NCI-H146 treated with DMSO at 0.1 percent for 48 hours (cell line): ENCODE results near the gene HOXC4.
"Not testable (repeated sequence)": the region's sequence is repeated elsewhere in the genome, so short reads cannot be mapped to it uniquely, and the experiment has no call there.

Experiments
- DNase-seq: peaks from one replicate; lab custom pipeline; 2025; ENCODE audit not compliant: unreplicated experiment; lab: John Stamatoyannopoulos, UW

Gene HOXC4

DNA sequence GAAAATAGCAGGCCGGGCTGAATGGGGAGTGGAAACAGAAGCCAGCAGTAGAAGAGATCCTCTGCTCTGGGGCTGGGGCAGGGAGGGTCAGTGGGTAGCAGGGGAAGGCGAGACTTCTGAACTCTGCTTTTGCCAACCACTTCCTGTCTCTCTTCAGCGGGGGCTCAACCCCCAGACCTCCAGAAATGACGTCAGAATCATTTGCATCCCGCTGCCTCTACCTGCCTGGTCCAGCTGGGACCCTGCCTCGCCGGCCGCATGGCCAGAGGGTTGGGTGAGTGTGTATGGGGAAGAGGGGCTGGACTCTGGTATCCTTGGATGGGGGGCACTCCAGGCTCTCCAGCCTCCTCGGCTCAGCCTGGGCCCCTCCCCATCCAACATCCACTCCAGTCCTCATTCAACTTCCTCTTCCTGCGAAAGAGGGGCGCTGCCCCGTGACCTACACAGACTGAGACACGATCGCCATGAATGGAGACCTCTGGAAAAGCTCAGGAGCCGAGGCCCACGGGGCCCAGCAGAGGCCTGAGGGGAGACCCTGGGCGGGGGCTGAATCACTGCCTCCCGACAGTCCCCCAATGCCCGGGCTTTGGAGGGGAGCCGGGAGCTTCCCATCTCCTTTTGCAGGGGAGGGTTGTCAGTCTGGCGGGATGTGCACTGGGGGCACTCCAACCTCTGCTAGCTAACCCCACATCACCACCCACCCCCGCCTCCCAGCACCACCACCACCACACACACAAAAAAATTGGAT lies 458 bp upstream of the HOXC4 start:
- no peak for DNase-seq

DNA sequence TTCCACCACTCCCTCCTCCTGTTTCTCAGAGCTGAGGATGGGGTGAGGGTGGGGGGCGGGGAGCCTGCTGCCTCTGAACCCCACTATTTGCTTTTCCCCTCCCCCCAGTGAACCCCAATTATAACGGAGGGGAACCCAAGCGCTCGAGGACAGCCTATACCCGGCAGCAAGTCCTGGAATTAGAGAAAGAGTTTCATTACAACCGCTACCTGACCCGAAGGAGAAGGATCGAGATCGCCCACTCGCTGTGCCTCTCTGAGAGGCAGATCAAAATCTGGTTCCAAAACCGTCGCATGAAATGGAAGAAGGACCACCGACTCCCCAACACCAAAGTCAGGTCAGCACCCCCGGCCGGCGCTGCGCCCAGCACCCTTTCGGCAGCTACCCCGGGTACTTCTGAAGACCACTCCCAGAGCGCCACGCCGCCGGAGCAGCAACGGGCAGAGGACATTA lies 1.1 kb downstream of the HOXC4 start:
- DNase-seq, result no peak

DNA sequence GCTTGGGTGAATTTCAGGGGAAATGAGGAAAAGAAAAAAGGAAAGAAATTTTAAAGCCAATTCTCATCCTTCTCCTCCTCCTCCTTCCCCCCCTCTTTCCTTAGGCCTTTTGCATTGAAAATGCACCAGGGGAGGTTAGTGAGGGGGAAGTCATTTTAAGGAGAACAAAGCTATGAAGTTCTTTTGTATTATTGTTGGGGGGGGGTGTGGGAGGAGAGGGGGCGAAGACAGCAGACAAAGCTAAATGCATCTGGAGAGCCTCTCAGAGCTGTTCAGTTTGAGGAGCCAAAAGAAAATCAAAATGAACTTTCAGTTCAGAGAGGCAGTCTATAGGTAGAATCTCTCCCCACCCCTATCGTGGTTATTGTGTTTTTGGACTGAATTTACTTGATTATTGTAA lies 1.9 kb downstream of the HOXC4 start:
- DNase-seq, result no peak

DNA sequence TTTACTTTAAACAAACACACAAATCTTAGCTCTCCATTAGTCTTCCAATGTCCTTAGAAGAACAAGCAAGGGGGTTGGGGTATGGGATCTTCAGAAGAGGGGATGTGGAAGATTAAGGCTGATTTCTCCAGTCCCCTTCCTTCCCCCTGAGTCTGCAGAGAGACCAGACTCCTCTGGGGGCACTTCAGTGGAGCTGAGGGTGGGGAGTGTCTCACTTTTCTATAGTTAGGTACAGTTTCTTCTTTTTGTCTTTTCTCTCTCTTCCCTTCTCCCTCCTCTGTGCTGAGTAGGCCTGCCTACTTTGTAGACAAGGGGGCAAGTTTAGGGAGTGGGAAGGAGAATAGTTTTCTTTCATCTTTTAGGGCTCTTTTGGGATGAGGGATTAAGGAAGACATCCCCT lies 2.5 kb downstream of the HOXC4 start:
- DNase-seq, result no peak

DNA sequence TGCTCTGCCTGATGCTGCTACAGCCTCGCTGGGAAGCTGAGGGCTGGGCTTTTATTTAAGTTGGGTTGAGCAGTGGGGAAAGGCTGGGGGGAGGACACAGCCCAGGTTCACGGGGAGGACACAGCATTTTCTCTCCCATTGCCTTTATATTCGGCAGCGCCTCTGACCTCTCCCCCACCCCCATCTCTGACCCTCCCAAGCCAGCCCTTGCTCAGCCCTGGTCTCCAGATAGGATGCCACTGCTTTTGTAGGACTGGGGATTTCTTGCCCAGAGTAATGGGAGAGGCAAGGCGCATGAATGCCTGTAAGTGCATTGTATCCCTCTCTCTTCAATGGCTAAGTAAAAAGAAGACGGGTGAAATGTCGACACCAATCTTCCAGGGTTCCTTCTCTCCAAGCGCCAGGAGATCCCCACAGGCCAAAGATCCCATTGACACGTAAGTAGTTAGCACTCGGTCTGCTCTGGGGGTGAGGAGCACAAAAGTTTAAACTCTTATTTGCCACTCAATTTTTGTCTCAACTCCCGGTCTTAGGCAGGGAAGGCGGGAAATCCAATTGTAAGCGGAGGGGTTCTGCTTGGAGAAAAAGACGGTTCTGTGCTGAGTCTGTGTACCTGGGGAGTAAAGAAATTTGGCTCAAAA lies 4.6 kb downstream of the HOXC4 start:
- no peak for DNase-seq

DNA sequence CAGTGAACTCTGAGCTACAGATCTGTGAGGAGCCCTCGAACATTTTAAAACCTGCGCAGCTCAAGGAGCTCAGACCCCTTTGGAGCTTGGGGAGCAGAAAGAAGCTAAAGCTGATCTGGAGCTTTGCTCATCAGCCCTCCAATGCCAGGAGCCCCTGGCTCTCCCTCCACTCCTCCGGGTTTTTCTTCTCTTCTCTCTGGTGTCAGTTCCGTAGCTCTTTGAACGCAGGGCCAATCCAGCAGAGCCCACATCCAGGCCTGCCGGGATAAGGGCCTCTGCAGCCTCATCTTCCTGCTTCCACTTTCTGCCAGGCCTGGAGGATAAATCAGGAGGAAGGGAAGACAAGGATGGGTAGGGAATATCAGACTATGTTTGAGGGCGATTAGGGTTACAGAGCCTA lies 6.0 kb downstream of the HOXC4 start:
- no peak for DNase-seq

DNA sequence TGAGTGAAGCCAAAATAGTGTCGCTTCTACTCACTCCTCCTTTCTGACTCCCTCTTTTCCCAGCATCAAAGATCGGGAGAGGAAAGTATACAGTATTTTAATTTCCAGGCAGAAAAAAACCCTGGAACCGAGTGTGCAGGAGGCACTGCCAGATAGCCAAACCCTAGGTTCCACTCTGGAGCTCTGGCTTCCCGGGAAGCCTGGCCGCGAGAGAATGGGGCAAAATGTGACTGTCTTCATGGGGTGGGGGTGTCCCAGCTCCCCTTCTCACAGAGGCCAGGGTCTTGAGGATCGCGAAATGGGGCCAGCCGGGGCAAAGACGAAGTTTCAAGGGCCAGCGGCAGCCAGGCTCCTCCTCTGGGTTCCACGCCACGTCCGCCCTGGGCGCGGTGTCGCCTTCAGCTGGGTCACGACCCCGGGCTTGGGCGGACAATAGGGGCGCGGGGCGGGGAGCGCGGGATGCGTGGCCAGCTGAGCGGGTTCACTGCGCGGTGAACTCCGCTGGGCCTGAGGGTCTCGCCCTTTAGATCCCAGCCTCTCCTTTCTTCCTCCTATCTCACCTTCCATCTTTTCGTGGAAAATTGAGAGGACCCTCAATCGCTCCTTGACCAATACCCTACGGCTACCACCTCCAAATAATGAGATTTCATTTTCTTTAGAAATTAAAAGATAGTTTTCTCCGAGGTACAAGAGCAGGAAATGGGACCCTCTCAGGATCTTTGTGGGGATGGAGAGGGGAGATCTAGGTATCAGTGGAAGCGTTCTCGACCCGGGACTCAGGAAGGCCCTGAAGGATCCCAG lies 6.7 kb downstream of the HOXC4 start:
- DNase-seq, result no peak

DNA sequence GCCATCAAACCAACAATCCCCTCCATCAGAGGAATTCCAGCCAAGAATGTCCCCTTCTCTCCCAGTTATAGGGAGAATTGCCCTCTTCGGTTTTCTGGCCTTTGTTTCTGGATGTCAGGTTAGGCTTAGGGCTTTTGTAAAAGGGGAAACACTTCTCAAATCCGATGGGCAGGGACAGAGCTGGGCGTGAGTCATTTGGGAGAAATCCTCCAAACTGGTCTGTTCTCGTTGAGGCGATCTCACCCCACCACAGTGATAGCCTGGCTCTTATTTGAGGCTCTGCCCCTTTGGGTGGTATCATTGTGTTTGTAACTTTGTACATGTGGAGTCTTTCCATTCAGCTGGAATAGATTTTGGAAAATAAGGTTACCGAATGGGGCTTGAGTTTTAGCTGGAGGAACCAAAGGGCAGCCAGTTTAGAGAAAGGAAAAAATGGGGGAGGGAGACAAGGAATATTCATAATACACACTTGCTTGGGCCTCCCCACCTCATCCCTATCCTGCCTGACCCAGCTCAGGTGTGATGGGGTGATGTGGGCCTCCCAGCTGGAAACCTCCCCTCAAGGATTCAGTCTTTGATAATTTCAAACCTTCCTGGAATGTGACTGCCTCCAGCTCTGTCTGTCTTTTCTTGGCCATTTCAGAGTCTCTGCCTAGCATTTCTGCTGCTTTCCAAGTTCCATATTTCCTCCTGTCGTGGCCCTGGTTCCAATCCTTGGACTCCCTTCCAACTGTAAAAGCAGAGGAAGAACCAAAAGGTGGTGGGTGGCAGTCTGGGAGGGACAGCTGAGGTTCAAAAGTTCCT lies 7.5 kb downstream of the HOXC4 start:
- no peak for DNase-seq

DNA sequence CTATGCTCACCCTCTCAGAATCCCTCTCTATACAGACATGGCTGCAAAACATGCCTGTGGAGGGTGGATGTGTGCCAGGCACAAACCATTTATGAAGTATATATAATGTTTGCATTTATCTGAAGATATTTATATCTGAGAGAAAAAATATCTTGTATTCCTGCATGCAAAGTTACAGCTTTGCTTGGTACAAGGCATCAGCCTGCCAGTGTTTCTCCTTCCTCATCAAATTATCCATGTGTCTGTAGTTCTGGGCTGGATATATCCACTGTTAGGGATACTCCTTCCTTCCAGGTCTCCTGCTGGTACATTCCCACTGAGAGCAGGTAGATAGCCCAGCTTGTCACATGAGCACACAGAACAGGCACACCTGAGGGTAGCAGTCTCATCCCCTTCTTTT lies 12.0 kb downstream of the HOXC4 start:
- no peak for DNase-seq

DNA sequence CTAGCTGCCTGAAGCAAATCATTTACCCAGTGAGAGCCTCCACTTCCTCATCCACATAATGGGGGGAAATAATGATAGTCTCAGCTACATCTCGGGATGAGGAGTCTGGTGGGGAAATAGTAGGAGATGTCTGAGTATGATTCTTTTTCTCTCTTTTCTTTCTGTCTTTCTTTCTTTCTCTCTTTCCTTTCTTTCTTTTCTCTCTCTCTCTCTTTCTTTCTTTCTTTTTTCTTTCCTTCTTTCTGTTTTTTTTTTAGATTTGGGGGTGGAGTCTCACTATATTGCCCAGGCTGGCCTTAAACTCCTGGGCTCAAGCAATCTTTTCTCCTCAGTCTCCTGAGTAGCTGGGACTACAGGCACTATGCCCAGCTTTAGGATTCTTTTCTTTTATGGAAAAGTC lies 12.8 kb downstream of the HOXC4 start:
- no peak for DNase-seq

DNA sequence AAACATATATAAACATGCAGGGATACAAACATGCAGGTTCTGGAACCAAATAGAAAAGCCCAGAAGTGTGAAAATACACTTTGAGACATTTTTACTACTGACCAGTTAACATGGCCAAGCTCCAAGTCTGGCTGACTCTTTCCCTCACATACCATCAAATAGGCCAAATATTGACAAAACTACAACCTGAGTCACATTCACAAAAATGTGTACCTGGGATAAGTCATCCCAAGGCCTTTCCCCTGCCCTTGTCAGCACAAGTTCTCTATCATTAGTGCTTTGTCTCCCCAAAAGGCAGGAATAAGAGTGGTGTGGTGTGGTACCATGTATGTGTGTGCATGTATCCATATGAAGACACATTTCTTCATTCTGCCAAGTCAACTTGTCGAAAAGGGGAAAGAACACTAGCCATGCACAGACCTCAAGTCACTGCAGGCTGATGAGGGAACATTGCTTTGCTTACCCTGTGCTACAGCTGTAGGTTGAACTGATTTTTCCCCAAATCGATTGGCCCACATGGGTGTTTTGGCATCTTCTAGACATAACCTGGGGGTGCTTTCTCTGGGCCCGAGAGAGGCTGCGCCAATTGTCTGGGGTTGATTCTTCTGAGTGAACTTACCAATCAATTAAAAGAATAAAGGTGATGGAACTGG lies 14.9 kb downstream of the HOXC4 start:
- DNase-seq, result no peak

DNA sequence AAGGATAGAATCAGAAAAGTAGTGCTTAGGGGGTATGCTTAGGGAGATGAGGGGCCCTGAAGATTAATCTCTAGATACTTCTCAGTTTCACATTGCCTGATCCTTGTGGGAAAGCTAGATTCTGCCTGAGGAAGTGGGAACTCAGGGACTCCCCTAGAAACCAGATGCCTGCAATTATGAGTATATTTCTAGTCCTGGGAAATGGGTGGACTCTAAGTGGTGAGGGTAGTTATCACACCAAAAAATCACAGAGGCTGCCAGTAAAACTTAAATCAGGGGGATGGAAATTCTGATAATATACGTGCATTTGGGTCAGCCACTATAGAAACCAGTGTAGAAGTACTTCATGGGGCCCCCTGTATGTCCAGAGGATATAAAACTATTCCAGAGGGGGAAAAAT lies 18.3 kb downstream of the HOXC4 start:
- DNase-seq, result no peak

DNA sequence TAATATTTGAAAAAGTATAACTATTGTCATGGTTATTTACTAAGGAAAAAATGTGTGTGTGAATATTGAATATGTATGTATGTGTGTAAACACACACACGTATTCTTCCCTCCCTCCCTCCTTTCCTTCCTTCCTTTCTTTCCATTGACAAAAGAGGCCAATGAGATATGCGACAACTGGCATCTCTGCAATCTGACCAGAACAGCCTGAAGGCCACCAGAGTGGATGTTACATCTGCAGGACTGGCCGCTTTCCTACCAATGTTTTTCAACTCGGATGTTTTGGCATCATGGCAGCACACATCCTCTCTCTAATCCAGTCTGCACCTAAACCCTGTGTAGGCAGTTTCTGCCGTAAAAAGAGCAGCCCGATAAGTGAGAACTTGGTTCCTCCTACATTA lies 20.7 kb downstream of the HOXC4 start:
- no peak for DNase-seq

DNA sequence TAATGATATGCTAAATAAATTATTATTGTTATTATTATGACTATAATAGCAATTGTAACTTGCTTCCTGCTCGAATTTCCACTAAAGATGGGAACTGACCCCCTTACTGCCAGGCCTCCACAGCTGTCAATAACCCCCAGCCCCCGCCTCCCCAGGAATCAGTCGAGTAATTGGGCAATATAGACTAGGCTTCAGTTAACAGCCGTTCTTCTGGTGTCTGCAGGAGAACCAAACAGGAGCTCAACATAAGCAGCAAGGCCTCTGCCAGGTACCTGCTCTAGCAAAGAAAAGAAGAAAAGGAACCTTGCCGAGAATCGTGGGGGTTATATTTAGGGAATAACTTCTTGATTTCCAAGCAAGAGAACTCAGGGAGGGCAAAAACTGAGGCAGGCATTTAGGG lies 21.8 kb downstream of the HOXC4 start:
- DNase-seq, result no peak

DNA sequence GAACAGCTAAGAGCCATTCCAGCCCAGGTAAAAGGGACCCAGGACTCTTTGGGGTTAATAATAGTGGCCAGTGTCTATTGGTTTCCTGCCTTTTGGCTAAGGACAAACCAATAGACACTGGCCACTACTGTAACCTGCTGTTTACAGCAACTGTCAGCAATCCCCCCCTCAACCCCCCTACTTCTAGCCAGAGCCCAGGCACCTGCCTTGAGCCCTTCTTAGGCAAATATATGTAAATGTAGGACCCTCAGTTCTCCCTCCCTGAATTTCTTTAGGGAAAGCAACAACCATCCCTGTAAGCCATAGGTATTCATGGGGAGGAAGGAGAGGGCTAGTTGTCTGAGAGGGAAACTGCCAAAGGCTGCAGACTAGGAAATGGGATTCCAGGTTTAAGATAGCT lies 22.3 kb downstream of the HOXC4 start:
- no peak for DNase-seq

DNA sequence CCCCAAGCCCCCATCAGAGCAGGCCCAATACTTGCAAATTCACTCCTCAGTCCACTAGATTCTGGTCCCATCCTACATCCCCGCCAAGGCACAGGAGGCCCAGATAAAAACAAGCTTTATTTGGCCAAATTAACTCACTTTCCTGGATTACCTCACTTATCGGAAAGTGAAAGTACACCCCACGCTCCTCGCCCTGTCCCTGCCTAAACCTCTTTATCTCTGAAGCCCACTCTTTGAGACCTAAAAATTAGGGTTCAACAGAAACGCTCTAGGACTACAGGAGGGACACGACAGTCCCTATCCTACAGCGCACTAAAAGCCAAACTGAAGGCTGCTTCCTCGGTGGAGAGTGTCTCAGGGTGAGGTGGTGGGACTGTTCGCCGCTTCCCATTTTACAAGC lies 24.2 kb downstream of the HOXC4 start:
- DNase-seq, result not testable (repeated sequence)

DNA sequence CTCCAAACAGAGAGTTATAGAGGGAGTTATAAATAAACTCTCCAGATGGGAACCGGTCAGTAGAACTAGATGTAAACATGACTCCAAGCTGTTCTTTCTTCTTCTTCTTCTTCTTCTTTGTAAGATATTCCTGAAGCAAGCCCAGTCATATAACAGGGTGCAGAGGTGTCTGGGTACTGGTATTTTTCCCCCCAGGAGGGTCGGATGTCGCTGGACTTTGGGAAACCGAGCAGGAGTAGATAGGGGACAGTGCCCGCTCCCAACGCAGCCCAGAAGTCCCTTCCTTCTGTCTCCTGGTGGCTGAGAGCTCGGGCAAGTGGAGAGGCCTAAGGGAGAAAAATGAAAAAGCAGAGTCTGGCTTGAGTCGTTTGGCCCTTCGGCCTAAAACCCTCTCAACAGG lies 25.5 kb downstream of the HOXC4 start:
- DNase-seq, result not testable (repeated sequence)

DNA sequence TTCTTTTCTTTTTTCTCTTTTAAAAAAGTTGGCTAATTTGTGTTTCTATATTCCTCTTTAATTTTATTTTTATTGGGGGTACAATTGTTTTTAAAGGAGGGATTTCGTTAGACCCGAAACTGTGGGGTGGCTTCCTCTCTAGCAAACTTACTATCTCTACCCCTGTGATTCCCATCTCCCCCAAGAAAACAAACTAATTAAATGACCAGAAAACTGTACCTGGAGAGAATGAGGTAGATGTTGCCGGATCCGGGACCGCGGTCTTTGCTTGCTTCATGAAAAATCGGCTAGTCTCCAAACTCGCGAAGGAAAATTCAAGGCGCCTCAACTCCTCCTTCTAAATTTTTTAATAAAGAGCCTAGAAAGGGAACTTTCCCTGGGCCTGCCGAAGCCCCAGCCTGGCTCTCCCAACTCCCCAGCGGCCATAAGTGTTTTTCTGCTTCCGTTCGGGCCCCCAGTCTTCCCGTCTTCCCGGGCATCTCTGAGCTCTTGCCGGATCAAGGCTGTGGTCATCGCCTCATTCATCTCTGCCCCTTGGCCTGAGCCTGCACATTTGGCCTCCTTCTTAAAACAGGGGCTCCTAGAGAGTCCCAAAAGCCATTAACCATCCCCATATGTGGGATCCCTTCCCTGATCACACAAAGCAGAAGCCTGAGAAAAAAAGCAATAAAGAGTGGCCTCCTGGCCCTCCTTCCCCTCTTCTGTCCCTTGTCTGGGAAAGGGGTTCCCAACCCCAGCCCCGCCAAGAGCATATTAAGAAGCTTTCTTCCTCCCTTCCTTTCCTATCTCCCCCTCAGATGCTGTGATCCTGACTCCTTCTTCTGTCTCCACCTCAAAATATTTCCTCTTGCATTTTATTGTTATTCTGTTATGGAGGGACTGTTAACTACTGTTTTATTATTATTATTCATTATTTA lies 26.6 kb downstream of the HOXC4 start:
- DNase-seq, result not testable (repeated sequence)

DNA sequence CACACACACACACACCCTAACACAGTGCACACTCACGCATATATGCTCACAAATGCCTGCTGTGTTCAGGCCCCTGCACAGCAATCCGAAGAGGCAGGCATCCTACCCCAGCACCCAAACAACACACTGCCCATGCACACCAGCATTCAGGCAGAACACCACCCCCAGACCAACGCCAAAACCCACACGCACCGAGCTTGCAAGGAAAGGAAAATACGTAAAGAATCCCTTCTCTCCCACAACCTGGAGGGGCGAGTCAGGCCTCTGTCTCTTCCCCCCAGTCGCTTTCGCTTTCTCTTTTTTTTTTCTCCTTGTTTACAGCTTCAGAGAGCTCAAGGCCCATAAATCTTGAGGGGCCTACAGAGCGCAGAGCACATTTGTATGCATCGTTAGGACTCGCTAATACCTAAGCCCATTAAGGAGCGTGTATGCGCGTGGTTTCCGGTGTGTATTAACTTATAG lies 27.4 kb downstream of the HOXC4 start:
- not testable (repeated sequence) for DNase-seq
